Smooth muscle cell (in vitro differentiated cells): ENCODE data around the gene KANSL3. TPM values are rescaled to one million over a fixed set of nuclear protein-coding genes. Genes with fewer than 3 reads are reported as not detected.

Experiments
- DNase-seq: peaks from one replicate; lab custom pipeline; 2025; ENCODE audit not compliant: unreplicated experiment; lab: John Stamatoyannopoulos, UW
- H2AFZ ChIP-seq: fragments of 200-600 bp; sonication (generic); 2 replicates; pipeline ENCODE4 v1.6.0; 2016; ENCODE audit warnings: antibody characterized with exemption, low read depth, mild to moderate bottlenecking
- H3F3A ChIP-seq: fragments of 200-600 bp; sonication (generic); 2 replicates; pipeline ENCODE4 v1.6.0; 2017; ENCODE audit warnings: antibody characterized with exemption, low read depth
- H3K27ac ChIP-seq: fragments of 200-600 bp; sonication (generic); 2 replicates; pipeline ENCODE4 v1.5.1; 2016; ENCODE audit warnings: low read depth, mild to moderate bottlenecking
- H3K27me3 ChIP-seq: fragments of 200-600 bp; sonication (generic); 2 replicates; pipeline ENCODE4 v1.6.1; 2016; ENCODE audit warnings: low read depth, mild to moderate bottlenecking
- H3K36me3 ChIP-seq: fragments of 200-600 bp; sonication (generic); 2 replicates; pipeline ENCODE4 v1.5.1; 2016; ENCODE audit warnings: low read depth
- H3K4me1 ChIP-seq: fragments of 200-600 bp; sonication (generic); 2 replicates; pipeline ENCODE4 v1.5.1; 2016; ENCODE audit warnings: low read depth
- H3K4me2 ChIP-seq: fragments of 200-600 bp; sonication (generic); 2 replicates; pipeline ENCODE4 v1.6.0; 2016; ENCODE audit warnings: mild to moderate bottlenecking
- H3K4me3 ChIP-seq: fragments of 200-600 bp; sonication (generic); 2 replicates; pipeline ENCODE4 v1.5.1; 2016; ENCODE audit warnings: mild to moderate bottlenecking
- H3K79me2 ChIP-seq: fragments of 200-600 bp; sonication (generic); 2 replicates; pipeline ENCODE4 v1.6.0; 2016; ENCODE audit warnings: low read depth, mild to moderate bottlenecking
- H3K9ac ChIP-seq: fragments of 200-600 bp; sonication (generic); 2 replicates; pipeline ENCODE4 v1.6.0; 2016; ENCODE audit warnings: low read depth
- H3K9me3 ChIP-seq: fragments of 200-600 bp; sonication (generic); replicated peaks from 2 replicates; pipeline ENCODE4 v1.5.1; 2016; ENCODE audit warnings: low read depth
- H4K20me1 ChIP-seq: fragments of 200-600 bp; sonication (generic); 2 replicates; pipeline ENCODE4 v1.6.0; 2016; ENCODE audit warnings: low read depth
- WGBS: methylation state at CpG from one replicate; pipeline ENCODE4 v1.1.7; 2016; ENCODE audit warnings: low lambda C conversion rate; 5-methylcytosine and 5-hydroxymethylcytosine counted together
- polyA plus RNA-seq: library from polyadenylated mRNA; unstranded; fragments of >200 nt; fragmentation: Nextera tagmentation; extraction: Ambion mirVana; gene quantifications from 2 replicates; pipeline ENCODE4 v1.2.1, GENCODE V29; 2016
- total RNA-seq: library from RNA; depleted of rRNA; stranded (reverse); fragments of >200 nt; gene quantifications from 2 replicates; pipeline ENCODE4 v1.2.3, GENCODE V29; 2014
- TF ChIP-seq, protein P1 (sequence below): fragments of 200-600 bp; sonication (generic); IDR thresholded peaks from 2 replicates; pipeline ENCODE4 v1.5.1; 2017; ENCODE audit warnings: borderline replicate concordance, mild to moderate bottlenecking, antibody characterized with exemption; ENCODE audit not compliant: insufficient read depth, poor library complexity, severe bottlenecking

Gene KANSL3
- total and polyA plus RNA-seq, 2 experiments from 2014 or later: 12.0 to 13.3 TPM

DNA sequence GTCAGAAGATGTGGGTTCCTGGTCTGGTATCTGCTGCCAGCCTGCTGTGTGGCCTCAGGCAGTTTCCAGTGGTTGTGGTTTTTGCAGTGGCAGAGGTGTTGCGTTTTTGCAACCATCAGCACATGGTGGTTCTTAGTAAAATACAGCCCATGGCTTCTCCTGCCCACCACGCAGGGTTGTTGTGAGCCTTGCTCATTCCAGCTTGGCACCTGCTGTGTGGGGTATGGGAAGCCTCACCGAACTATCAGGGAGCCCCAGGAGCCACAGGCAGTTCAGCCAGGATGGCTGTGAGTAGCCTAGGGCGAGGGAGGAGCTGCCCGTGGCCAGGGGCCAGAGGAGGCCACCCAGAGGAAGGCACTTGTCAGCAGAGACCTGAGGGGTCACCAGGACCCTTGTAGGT, 91.8 kb downstream of the KANSL3 start:
- no peaks in the 10 kb centered on the region for H3K9me3 ChIP-seq
- H3K4me2 ChIP-seq: no peak overlapping the region
- no peaks in the 10 kb centered on the region for H3K27me3 ChIP-seq
- H3K4me3 ChIP-seq: no peak overlapping the region
- H3K36me3 ChIP-seq: no peaks in the 10 kb centered on the region
- no peak overlapping the region for H2AFZ ChIP-seq
- peaks cover 29% of the 10 kb centered on the region for H4K20me1 ChIP-seq
- WGBS: 96% methylated on average over 5 of the region's 5 CpGs
- H3K79me2 ChIP-seq: peaks cover 2% of the 10 kb centered on the region
- TF ChIP-seq, protein P1, sequence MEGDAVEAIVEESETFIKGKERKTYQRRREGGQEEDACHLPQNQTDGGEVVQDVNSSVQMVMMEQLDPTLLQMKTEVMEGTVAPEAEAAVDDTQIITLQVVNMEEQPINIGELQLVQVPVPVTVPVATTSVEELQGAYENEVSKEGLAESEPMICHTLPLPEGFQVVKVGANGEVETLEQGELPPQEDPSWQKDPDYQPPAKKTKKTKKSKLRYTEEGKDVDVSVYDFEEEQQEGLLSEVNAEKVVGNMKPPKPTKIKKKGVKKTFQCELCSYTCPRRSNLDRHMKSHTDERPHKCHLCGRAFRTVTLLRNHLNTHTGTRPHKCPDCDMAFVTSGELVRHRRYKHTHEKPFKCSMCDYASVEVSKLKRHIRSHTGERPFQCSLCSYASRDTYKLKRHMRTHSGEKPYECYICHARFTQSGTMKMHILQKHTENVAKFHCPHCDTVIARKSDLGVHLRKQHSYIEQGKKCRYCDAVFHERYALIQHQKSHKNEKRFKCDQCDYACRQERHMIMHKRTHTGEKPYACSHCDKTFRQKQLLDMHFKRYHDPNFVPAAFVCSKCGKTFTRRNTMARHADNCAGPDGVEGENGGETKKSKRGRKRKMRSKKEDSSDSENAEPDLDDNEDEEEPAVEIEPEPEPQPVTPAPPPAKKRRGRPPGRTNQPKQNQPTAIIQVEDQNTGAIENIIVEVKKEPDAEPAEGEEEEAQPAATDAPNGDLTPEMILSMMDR: no peak
- no peak for DNase-seq
- H3K9ac ChIP-seq: no peak overlapping the region
- H3K27ac ChIP-seq: no peak overlapping the region
- no peaks in the 10 kb centered on the region for H3F3A ChIP-seq
- no peaks in the 10 kb centered on the region for H3K4me1 ChIP-seq

Other genes starting within 250 kb of the KANSL3 start
- not detected in 2 replicates for gene NEURL3, start 133.0 kb downstream of the KANSL3 start, total RNA-seq
- 0.21 TPM in 1 of 2 replicates, not detected in the other for gene NEURL3, start 133.0 kb downstream of the KANSL3 start, polyA plus RNA-seq
- 11.0 and 12.1 TPM in 2 replicates for gene ARID5A, start 101.6 kb downstream of the KANSL3 start, total RNA-seq
- 20.4 and 25.6 TPM in 2 replicates for gene ARID5A, start 101.6 kb downstream of the KANSL3 start, polyA plus RNA-seq
- not detected in 2 replicates for gene FER1L5, start 4.5 kb upstream of the KANSL3 start, total RNA-seq
- gene FER1L5, start 4.5 kb upstream of the KANSL3 start, polyA plus RNA-seq: 0.12 TPM in 1 of 2 replicates, not detected in the other
- 19.1 and 26.2 TPM in 2 replicates for gene LMAN2L, start 101.8 kb upstream of the KANSL3 start, total RNA-seq
- gene LMAN2L, start 101.8 kb upstream of the KANSL3 start, polyA plus RNA-seq: 32.5 and 32.9 TPM in 2 replicates
- gene CNNM4, start 122.6 kb upstream of the KANSL3 start, total RNA-seq: 4.4 and 7.2 TPM in 2 replicates
- 9.3 and 10.1 TPM in 2 replicates for gene CNNM4, start 122.6 kb upstream of the KANSL3 start, polyA plus RNA-seq
- 2.4 and 3.2 TPM in 2 replicates for gene CNNM3, start 178.0 kb upstream of the KANSL3 start, total RNA-seq
- 4.8 and 5.5 TPM in 2 replicates for gene CNNM3, start 178.0 kb upstream of the KANSL3 start, polyA plus RNA-seq
- gene ANKRD23, start 205.7 kb upstream of the KANSL3 start, total RNA-seq: 1.6 and 5.6 TPM in 2 replicates
- 1.7 and 3.5 TPM in 2 replicates for gene ANKRD23, start 205.7 kb upstream of the KANSL3 start, polyA plus RNA-seq
- 7.9 and 9.6 TPM in 2 replicates for gene ANKRD39, start 219.7 kb upstream of the KANSL3 start, total RNA-seq
- gene ANKRD39, start 219.7 kb upstream of the KANSL3 start, polyA plus RNA-seq: 16.5 and 19.1 TPM in 2 replicates
- gene SEMA4C, start 231.8 kb upstream of the KANSL3 start, total RNA-seq: 41.0 and 42.0 TPM in 2 replicates
- gene SEMA4C, start 231.8 kb upstream of the KANSL3 start, polyA plus RNA-seq: 39.3 and 40.7 TPM in 2 replicates